ENCODE measurements around the gene ADAMTSL3. TPM values are rescaled to one million over a fixed set of nuclear protein-coding genes. Genes with fewer than 3 reads are reported as not detected.

ADAMTSL3 gene
- total and polyA plus RNA-seq, 2 of the 8 experiments (the other 6 are each of a cell fraction or from before 2014, with no cell fraction given) = 0.35 to 1.4 TPM

GRCh38 chr15:83612898-83613635 is 40.9 kb upstream of the ADAMTSL3 start:
- Histone ChIP-seq H3K23ac (ENCODE audit: insufficient read length) (no peak overlapping the region), H4K91ac (replicated peaks; ENCODE audit: insufficient read length, low read length) (no peak overlapping the region), H3K14ac (ENCODE audit: insufficient read length) (no peak overlapping the region), H3K27me3 (replicated peaks in 1 of 4; ENCODE audit: control insufficient read depth in 3 of 4, extremely low read depth in 1 of 4, insufficient read depth in 3 of 4, low read length in 3 of 4) (no peaks in the 10 kb centered on the region), H3K23me2 (ENCODE audit: low read depth, low read length) (no peaks in the 10 kb centered on the region), H4K5ac (ENCODE audit: insufficient read length, low read depth, low read length) (no peak overlapping the region), H3K9me3 (ENCODE audit: insufficient read depth in 2 of 2, low read depth in 1 of 2, low read length in 1 of 2) (no peaks in the 10 kb centered on the region), H2BK20ac (ENCODE audit: low read length) (no peak overlapping the region), H3K36me3 (ENCODE audit: control insufficient read depth in 2 of 4, insufficient read depth in 4 of 4, low read length in 3 of 4) (peaks cover 0 to 2% (median 0%) of the 10 kb centered on the region in 4 experiments; a peak in 1 of 8 replicates), H2BK15ac (ENCODE audit: low read length) (no peak overlapping the region), H3K79me1 (ENCODE audit: low read depth, low read length) (no peaks in the 10 kb centered on the region), H2BK5ac (ENCODE audit: low read depth, low read length) (no peak overlapping the region), H2AFZ (ENCODE audit: low read length) (no peak overlapping the region), H4K20me1 (replicated peaks in 1 of 2; ENCODE audit: control insufficient read depth in 1 of 2, insufficient read depth in 2 of 2, low read length in 2 of 2) (no peaks in the 10 kb centered on the region), H3K56ac (replicated peaks; ENCODE audit: insufficient read length, low read depth, low read length) (no peak overlapping the region), H3K27ac (ENCODE audit: low read depth, low read length) (no peak overlapping the region), H2BK12ac (ENCODE audit: low read depth, low read length) (no peak overlapping the region), H3K4ac (replicated peaks; ENCODE audit: insufficient read length, low read depth, low read length) (no peak overlapping the region), H3K4me2 (ENCODE audit: insufficient read depth in 1 of 2, low read depth in 2 of 2, low read length in 2 of 2) (no peak overlapping the region), H3K4me3 (ENCODE audit: extremely low read depth in 1 of 4, insufficient read depth in 2 of 4, low read depth in 3 of 4, low read length in 4 of 4) (no peak overlapping the region), H4K8ac (ENCODE audit: extremely low read depth, insufficient read depth, low read length) (no peak overlapping the region), H2AK5ac (ENCODE audit: low read depth, low read length) (no peak overlapping the region), H3K79me2 (ENCODE audit: control insufficient read depth in 1 of 2, insufficient read depth in 2 of 2, low read length in 2 of 2) (no peaks in the 10 kb centered on the region), H3K18ac (ENCODE audit: extremely low read depth, low read length) (no peak overlapping the region), H3K9ac (replicated peaks in 1 of 4; ENCODE audit: extremely low read depth in 1 of 4, low read depth in 3 of 4, low read length in 3 of 4) (no peak overlapping the region), H3K4me1 (replicated peaks in 1 of 4; ENCODE audit: control insufficient read depth in 3 of 4, insufficient read depth in 4 of 4, low read length in 3 of 4) (no peaks in the 10 kb centered on the region), H2BK120ac (replicated peaks; ENCODE audit: low read depth, low read length) (no peak overlapping the region)
- ChIA-PET POLR2A (ENCODE audit: partially characterized antibody) (interaction anchor here (1.0 kb wide), 1 partner anchor 10 kb away, joined by 3 read pairs; no protein-coding TSS in a partner anchor), CTCF (ENCODE audit: partially characterized antibody) (interaction anchor here (0.6 to 1.4 kb wide), 8 partner anchors 11 to 422 kb away, joined by 3 to 6 read pairs (median 3); no protein-coding TSS in a partner anchor)
- TF ChIP-seq KDM1A (IDR thresholded peaks at IDR 0.05; ENCODE audit: borderline replicate concordance, low read length) = no peak
- TF ChIP-seq CBX5 (IDR thresholded peaks at IDR 0.05; ENCODE audit: low read depth, low read length) = no peak
- no peak for TF ChIP-seq USF2 (IDR thresholded peaks at IDR 0.05; ENCODE audit: low read length)
- TF ChIP-seq MAX (IDR thresholded peaks at IDR 0.05) = no peak
- DNase-seq (ENCODE audit: low read depth in 1 of 2, low spot score in 2 of 2) = no peak
- WGBS, 2 experiments (ENCODE audit: extremely low coverage in 1 of 2, insufficient coverage in 1 of 2, insufficient read length in 1 of 2, insufficient replicate concordance in 2 of 2, low coverage in 1 of 2, low lambda C conversion rate in 2 of 2, missing lambda C conversion rate in 1 of 2) = 76% methylated on average over 2 of the region's 2 CpGs; no CpG with 5 or more reads in 1 of the 2 experiments
- FAIRE-seq = no peak
